ENCODE data around the gene EXOC3.
"Not testable (repeated sequence)": the region's sequence is repeated elsewhere in the genome, so short reads cannot be mapped to it uniquely, and the experiment has no call there.

Gene EXOC3

DNA sequence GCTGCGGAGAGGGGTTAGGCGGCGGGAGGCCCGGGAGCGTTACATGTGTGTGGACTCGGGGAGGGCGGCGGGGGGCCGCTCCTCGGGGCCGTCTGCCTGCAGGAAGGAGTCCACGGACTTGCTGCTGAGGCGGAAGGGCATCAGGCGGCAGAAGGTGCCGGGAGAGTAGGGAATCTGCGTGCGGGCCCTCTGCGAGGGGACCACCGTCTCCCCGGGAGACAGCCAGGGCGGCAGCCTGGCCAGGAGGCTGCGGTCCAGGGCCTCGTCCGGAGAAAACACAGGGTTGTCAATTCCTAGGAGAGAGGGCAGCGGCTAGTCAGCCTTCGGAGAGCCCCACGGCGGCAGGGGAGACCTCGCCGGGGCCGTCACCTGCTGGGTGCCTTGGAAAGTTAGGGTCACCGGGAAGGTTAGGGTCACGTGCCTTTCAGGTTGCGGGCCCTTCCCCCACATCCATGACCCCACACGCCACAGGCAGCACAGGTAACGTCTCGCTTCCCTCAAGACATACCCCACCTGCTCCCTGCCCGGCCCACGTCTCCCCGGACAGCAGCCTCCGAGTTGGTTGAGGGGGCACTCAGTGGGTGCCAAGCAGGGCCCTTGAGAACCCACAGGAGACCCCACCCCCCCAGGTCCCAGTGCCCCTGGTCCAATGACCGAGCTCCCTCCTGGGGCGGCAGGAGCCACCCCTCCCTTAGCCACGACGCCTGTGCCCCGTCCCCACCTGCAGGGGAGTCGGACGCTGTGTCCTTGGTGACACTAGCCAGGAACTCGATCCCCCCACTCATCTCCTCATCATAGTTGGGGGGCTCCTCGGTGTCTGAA lies 32.1 kb downstream of the EXOC3 start:
- DNase-seq, result no peak

DNA sequence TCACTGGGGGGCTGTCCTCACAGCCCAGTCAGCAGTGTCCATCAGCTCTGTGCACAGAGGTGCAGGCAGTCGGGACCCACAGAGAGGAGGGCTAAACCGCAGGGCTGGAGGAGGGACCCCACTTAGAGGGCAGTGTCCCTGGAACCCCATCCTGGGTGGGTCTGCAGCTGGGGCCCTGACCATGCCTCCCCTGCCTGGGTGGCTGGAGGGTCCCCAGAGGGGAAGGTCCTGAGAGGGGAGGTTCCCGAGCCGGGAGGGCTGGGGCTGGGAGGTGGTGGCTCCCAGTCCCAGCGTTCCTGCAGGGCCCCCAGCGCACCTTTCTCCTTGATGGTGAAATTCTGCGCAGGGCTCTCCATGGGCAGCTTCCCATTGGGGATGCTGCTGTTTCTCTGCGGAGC lies 32.7 kb downstream of the EXOC3 start:
- DNase-seq, result no peak

DNA sequence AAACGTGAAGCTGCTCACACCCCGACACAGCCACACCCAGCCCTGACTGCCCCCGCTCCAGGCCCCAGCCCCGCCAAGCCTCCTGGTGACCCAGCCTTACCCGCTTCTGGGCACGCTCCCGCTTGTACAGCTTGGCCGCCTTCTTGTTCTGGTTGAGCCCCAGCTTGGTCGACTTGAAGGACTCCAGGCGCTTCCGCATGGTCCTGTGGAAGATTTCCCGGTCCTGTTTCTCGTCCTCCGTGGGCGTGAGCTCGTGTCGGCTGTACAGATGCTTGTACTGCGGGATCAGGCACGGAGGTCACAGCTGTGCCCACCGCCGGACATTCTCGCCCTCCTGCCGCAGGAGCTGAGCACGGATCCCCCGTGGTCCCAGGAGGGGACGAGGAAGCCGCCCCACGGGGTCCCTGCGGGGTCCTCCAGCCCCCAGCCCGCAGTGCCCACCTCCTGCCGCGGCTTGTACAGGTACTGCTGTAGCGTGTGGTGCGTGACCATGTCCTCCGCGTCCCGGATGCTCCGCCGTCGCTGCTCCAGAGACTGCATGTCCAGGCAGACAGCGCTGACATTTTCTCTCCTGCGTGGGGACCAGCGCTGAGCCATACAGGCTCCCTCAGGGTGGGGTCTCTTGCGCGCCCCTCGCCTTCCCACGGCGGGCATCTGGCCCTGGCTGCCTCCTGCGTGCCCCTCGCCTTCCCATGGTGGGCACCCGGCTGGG lies 33.3 kb downstream of the EXOC3 start:
- DNase-seq, result no peak

DNA sequence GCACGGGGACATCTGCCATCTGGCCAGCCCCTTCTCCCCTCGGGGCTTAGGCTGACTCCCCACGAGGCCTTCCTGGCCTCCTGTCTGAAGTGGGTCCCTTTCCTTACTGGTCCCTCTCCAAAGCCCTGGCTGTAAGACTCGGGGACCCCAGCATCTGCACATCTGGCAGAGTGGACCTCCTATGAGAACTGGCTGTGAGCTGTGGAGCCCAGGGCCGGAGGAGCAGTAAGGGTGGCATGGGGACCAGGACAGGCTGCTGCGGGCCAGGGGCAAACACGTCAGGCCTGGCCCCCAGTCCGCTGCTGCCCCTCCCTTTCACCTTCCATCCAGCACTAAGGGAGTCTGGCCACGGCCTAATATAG lies 33.8 kb downstream of the EXOC3 start:
- no peak for DNase-seq

DNA sequence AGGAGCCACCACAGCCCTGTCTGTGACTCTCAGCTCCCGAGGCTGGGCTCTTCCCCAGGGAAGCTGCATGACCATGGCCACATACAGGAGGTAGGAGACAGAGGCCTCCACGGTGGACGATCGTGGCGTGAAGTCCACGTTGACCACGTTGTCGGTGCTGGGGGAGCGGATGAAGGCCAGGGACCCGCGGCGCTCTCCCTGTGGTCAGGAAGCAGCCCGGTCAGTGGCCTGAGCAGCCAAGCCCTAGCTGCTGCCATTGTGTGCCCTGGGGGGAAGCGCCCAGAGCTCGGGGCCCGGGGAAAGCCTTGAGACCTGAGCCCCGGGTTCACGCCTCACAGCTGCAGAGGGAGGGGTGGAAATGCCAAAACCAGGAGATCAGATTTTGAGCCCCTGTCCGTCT lies 34.3 kb downstream of the EXOC3 start:
- DNase-seq, result no peak

DNA sequence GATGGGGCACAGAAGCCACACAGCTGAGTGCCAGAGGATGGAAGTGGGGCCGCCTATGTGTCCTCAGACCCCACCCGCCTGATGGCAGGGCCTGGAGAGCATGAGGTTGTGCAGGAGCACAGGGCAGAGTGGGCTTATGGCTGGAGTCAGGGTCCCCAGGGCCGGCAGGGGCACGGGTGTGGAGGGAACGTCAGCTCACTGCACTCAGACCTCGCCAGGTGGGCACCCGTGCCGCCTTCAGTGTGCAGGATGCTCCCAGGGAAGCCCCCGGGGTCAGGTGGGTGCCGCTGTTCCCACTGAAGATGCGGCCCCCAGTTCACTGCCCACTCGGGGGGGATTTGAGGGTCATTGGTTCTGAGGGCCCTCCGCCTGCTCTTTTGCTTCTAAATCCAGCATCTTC lies 34.9 kb downstream of the EXOC3 start:
- no peak for DNase-seq

DNA sequence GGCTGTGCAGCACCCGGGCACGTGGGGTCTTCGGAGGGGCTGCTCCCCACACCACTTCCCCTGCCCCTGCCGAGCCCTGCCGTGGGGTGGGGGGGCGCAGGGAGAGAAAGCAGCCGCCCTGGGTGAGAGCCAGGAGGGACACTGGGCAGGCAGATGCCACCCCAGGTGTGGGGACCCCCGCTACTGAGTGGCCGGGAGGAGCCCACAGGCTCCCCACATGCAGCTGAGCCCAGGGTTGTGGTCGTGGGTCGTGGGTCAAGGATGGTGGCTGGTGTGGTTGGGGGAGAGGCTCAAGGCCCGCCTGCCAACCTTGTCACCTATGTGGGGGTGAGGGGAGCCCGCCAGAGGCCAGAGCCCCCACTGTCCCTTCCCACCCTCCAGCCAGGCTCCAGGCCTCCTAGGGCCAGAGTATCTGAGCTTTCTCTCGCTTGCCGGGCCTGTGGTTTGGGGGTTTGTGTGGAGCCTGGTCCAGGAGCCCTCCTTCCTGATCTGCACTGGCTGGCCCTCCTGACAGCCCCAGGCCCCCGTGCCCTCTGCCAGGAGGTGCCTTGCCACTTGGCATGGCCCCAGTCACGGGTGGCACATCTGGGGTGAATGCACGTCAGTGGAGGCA lies 35.5 kb downstream of the EXOC3 start:
- DNase-seq, result no peak

DNA sequence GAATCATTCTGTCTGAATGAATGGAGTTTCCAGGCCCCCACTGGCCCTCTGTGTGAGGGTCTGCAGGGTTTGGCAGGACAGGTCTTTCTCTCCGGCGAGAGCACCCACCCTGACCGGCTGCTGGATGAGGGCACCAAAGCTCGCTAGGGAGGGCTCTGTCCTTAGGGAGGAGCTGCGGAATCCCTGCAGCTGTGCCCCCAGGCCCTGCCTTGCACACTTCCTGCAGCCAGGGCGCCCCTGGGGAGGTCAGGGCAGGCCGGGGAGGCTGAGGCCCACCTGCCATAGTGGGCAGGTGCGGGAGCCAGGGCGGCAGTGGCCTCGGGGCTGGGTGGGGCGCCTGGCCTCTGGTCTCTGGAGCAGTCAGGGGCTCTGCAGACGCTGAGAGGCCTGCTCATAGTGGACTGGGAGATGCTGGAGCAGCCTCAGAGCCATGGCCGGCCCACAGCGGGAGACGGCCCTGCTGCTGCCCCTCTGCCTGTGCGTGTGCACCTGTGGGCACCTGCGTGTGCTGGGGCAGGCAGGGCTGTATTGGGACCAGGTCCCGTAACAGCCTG lies 36.1 kb downstream of the EXOC3 start:
- DNase-seq, result no peak

DNA sequence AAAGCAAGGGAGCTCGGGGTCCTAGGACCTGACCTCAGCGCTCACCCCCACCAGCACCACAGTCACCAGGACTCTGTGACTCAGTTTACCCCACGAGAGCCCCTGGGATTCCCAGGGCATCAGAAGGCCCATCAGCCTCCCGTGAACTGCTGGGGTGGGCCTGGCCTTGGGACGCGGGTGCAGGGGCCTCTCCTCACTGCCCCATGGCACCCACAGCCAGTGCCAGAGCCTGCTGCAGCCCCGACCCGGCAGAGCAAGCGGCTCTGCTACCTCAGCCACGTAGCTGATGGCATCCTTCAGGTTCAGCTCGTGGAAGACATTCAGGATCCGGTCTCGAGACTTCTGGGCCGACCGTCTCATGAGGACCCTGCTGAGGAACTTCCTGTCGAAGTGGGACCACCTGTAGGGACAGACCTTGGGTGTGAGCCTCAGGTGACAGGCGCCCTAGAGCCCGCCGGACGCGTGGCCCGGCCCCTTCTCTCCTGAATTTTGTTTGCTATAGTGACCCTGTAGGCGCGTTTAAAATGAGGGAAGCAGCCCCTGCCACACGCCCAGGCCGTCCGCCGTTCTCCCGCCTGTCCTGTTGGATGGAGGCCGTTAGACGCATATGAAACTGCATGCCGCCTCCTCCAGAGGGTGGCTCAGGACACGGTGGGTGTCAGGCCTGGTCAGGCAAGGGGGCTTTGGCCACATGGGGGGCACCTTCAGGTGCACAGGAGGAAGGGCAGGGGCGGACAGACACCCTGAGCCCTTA lies 36.8 kb downstream of the EXOC3 start:
- no peak for DNase-seq

DNA sequence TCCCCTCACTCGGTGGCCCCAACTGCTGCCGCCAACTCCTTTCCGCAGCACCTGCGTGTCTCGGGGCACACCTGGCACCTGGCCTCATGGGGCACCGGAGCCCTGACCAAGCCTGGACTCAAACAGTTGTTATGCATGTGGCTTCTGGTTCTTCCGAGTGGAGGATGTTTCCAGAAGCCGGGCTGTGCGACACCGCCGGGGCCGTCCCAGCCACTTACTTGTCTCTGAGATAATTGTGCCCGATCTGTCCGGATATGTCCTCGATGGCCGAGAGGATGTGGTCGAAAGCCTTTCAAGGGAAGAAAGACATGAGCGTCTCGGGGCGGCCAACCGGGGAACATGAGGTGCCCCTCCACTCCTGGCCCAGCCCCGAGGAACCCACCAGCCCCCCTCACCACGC lies 38.4 kb downstream of the EXOC3 start:
- no peak for DNase-seq

DNA sequence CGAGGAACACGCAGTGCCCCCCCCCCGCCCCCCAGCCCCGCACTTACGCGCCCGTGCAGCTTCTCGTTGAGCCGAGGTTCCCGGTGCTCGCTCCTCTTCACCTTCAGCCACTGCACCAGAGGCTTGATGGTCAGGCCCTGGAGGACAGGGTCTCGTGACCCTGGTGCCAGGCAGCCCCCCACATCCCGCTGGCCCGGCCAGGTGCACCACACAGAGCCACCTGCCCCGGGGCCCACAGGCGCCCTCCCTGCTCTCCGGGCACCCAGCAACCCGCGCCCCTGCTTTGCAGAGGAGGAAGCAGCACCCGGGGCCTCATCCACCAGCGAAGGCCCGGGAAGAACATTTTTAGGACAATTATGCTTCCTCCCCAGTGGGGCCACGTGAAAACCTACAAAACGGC lies 39.0 kb downstream of the EXOC3 start:
- no peak for DNase-seq

DNA sequence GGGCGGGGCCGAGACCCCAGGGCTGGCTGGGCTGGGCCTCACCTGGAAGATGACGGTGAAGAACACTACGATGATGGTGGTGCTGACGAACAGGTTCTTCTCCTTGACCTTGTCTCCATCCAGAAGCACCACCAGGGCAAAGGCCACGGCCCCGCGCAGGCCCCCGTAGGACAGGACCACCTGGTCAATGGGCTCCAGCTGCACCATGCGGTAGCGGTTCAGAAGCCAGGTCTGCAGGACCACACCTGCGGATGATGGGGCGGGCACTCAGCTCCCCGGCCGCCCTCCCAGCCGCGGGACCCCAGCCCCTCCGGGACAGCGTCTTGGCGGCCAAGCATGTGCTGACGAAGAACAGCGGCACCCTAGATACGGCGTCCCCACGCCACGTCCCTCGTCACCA lies 39.5 kb downstream of the EXOC3 start:
- DNase-seq, result no peak

DNA sequence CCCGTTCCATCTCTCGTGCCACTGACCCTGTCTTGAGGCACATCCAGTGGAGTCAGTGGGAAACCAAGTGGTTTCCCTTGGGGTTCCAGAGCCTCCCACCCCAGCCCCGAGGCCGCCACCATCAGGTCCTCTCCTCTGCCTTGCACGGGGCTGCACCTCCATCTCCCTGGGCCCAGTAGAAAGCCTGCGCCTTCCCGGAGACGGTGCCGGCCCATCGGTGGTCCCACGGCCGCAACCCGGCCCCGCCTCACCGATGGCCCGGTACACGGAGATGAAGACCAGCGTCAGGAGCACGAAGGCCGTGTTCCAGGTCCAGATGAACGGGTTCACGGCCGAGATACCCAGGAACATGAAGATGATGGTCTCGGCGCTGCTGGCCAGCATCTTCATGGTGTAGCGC lies 40.0 kb downstream of the EXOC3 start:
- no peak for DNase-seq

DNA sequence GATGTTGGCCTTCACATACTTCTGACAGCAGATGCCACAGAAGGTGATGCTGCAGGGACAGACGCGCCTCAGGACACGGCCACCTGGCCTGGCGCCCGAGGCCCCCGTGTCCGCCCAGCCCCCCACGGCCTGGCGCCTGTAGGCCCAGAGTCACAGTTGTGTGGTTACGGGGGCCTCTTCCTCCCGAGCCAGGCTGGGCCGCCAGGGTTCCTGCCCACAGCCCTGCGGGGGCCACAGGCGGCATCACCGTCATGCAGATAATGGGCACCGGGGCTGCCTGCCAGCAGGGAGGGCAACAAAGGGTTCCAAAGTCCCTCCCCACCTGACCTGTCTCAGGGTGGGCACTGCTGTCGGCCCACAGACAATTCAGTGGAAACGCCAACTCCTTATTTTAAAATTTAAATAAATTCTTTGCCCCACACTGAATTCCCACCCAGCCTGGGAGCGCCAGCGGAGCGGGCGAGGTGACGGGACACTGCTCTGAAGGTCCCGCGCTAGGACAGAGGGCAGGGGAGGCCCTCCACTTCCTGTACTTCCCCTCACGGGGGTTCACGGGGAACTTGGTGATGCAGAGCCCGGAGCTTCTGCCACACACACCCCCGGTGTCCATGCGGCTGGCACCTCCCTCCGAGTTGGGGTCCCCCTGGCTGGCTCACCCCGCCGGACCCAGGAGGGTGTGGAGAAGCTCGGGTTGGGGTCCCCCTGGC lies 40.6 kb downstream of the EXOC3 start:
- DNase-seq, result no peak

DNA sequence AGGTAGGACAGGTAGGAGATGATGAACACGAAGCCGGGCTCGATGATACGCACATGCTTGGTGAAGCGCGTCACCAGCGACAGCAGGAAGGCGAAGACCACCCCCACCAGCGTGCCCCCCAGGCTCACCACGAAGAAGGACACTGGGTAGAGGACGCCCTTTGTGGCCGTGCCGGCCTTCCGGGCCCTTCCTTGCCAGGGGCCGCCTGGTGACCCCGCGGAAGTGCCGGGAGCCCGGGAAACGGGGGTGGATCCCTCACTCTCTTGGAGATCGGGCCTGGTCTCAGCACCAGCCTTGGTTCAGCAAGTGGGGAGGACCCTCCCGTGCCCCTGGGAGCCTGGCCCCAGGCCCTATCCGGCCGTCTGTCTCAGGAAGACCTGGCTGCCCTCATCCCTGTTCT lies 41.6 kb downstream of the EXOC3 start:
- DNase-seq, result no peak

DNA sequence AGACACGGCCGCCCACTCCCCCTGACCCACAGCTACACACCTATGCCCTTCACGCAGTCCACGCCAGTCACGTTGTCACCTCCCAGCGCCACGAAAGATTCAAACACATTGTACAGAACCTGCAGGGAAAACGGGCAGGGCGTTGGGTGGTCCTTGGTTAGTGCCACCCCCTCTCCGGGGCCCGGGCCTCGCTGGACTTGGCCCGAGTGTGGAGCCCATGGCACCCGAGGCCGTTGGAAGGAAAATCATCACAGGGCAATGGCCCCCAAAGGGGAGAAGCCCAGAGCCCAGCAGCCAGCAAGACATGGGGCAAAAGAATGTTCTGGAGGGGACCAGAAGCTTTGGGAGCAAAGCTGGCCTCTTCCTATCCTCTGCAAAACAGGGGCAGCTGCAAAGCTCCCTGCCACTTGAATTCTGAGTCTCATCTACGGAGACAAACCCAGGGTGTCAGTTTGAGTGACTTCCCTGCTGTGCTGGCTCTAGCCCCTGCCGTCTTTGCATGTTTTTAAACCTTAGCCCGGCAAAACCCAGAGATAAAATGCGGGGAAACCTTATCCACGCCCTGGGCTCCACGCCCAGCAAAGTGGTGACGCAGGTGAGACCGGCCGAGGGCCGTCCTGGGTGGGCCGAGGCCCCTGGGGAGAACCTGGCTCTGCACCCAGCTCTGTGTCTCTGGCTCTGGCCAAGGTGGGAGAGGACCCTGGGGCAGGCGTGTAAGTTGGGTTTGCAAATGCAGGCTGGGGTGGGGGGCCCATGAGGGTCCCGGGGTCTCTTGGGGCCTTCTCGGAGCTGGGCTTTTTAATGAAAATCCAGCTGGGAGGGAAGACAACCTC lies 42.4 kb downstream of the EXOC3 start:
- no peak for DNase-seq

DNA sequence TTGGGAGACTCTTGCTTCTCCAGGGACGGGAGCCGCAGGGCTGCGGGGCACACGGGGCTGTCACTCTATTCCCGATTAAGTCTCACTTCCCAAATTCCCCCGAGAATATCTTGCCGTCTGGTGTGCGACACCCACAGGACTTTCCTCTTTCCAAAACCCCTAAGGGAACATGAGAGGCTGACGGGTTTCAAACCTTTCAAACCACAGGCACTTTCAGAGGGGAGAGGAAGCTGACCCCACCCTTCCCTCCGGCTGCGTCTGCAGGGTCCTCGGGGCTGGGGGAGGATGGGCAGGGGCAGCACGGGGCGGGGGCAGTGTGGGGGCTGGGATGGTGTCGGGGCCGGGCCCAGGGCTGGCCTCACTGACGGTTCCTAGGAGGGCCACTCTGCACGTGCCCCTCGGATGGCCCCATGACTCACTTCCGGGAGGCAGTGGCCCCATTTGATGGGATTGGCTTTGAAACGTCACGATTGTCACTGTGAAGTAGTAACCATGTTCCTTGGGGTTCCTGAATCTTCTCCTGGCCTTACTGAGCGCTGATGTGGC lies 43.0 kb downstream of the EXOC3 start:
- no peak for DNase-seq

DNA sequence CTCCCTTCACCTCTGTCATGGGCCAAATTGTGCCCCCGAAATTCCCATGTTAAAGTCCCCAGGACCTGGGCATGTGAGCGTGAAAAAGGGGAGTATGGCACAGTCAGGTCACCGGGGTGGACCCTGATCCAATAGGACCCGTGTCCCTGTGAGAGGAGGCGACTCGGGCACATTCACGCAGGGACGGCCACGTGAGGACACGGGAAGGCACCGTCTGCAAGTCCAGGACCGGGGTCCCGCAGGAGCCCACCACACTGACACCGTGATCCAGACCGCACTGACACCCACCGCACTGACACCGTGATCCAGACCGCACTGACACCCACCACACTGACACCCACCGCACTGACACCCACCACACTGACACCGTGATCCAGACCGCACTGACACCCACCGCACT lies 43.6 kb downstream of the EXOC3 start:
- not testable (repeated sequence) for DNase-seq

DNA sequence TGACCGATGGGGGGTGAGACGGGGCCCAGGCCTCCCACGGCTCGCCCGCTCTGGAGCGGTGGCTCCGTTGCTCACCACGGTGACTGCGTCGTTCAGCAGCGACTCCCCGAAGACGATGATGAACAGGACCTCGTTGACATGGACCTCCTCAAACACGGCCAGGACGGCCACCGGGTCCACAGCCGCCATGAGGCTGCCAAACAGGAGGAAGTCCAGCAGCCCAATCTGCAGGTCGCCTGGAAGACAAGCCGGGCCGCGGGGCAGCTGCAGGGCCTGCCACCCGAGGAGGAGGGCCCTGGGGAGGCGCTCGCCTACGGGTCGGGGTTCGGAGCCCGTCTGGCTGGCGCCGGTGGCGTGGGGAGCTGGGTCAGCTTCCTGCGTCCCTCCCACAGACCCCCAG lies 45.3 kb downstream of the EXOC3 start:
- DNase-seq, result no peak

DNA sequence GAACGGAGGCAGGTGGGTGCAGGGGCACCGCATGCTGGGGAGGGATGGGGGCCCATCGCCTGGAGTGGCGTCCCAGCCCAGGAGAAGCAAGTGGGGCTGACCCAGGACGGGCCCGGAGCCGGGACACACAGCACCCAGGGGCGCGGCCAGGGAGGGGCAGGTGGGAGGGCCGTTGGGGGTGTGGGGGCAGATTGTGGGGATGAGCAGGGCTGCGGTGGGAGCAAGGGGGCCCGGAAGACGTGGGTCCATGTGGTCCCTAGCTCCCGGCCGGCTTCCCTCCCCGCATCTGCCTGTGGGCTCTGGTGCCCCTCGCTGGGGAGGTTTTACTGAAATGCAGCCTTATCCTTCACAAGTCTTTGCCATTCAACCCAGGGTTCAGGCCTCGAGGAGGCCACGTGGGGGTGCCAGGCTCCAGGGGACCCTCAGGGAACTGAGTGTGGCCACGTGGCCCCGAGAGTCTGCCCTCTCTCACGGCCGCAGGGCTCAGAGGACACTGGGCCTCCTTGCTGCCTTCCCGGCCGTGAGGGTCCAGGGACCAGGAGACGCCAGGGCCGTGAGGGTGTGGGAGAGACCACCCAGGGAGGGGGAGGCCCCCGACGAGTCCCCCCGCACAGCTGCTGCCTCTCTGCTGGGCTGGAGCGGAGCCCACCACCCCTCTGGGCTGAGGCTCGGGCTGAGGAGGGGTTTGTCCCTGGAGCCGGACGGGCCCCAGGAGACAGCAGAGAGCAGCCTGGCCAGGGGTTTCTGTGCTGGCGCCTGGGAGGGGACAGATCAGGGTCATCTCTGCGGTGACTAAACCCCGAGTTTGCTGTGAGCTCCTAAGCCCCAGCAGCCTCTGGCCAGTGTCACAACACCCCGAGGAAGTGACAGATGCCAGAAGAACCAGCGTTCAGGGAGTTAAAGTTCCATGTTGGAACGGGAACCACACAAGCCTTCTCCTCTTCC lies 46.0 kb downstream of the EXOC3 start:
- DNase-seq, result no peak
